PC-3 (cell line): ENCODE data around the gene HASPIN. TPM values are rescaled to one million over a fixed set of nuclear protein-coding genes. Genes with fewer than 3 reads are reported as not detected.

Experiments used
- ATAC-seq: fragments of 200-7000 bp; cut with Tn5 transposase; 2 replicates; pipeline ENCODE4 v1.9.1; 2020; ENCODE audit warnings: mild to moderate bottlenecking, moderate library complexity
- BruUV-seq: library from RNA; stranded (reverse); fragments of 400-500 nt; replicated peaks from 2 replicates; lab custom pipeline; 2021; lab: Mats Ljungman, UMichigan
- CTCF ChIA-PET: fragments of 300-600 bp; sonication (Branson Sonifier 250); formaldehyde crosslinking; loops from one replicate; lab custom pipeline; 2022; ENCODE audit warnings: antibody characterized with exemption; lab: Charles Lee
- POLR2A ChIA-PET: fragments of 300-600 bp; sonication (Branson Sonifier 250); formaldehyde crosslinking; loops from one replicate; lab custom pipeline; 2022; ENCODE audit warnings: antibody characterized with exemption; ENCODE audit not compliant: unreplicated experiment; lab: Charles Lee
- DNase-seq: peaks from one replicate; pipeline ENCODE4 v3.0.0-alpha.2; 2015
- H2AFZ ChIP-seq: fragments of 300-600 bp; sonication (generic); 2 replicates; pipeline ENCODE4 v1.6.0; 2016; ENCODE audit warnings: antibody characterized with exemption, low read length
- H3F3A ChIP-seq: fragments of 300-600 bp; sonication (generic); one replicate; pipeline ENCODE4 v1.6.0; 2017; ENCODE audit warnings: antibody characterized with exemption, low read length, control low read depth, mild to moderate bottlenecking; ENCODE audit not compliant: unreplicated experiment
- H3K27ac ChIP-seq: fragments of 300-600 bp; sonication (generic); 2 replicates; pipeline ENCODE4 v1.5.1; 2016; ENCODE audit warnings: mild to moderate bottlenecking, low read length
- H3K27me3 ChIP-seq: fragments of 300-600 bp; sonication (generic); 2 replicates; pipeline ENCODE4 v1.6.1; 2016; ENCODE audit warnings: low read length, mixed read lengths
- H3K36me3 ChIP-seq: fragments of 300-600 bp; sonication (generic); 2 replicates; pipeline ENCODE4 v1.6.1; 2016; ENCODE audit warnings: low read depth, mixed run types, low read length, mixed read lengths
- H3K4me1 ChIP-seq: fragments of 300-600 bp; sonication (generic); 2 replicates; pipeline ENCODE4 v1.5.1; 2016; ENCODE audit warnings: low read length; ENCODE audit not compliant: insufficient read depth
- H3K4me2 ChIP-seq: fragments of 300-600 bp; sonication (generic); 2 replicates; pipeline ENCODE4 v1.6.0; 2016; ENCODE audit warnings: low read length
- H3K4me3 ChIP-seq: fragments of 300-600 bp; sonication (generic); 2 replicates; pipeline ENCODE4 v1.5.1; 2016; ENCODE audit warnings: mild to moderate bottlenecking, low read length, mixed read lengths
- H3K79me2 ChIP-seq: fragments of 300-600 bp; sonication (generic); 2 replicates; pipeline ENCODE4 v1.6.1; 2017; ENCODE audit warnings: low read length, mixed read lengths
- H3K9ac ChIP-seq: fragments of 300-600 bp; sonication (generic); 2 replicates; pipeline ENCODE4 v1.6.0; 2016; ENCODE audit warnings: mild to moderate bottlenecking, low read length
- H3K9me2 ChIP-seq: fragments of 300-600 bp; sonication (generic); replicated peaks from 2 replicates; pipeline ENCODE4 v1.6.1; 2016; ENCODE audit warnings: mixed run types, low read length, mixed read lengths
- H3K9me3 ChIP-seq: fragments of 300-600 bp; sonication (generic); 2 replicates; pipeline ENCODE4 v1.6.1; 2016; ENCODE audit warnings: low read length, mixed read lengths
- H4K20me1 ChIP-seq: fragments of 300-600 bp; sonication (generic); 2 replicates; pipeline ENCODE4 v1.6.1; 2016; ENCODE audit warnings: low read length, mixed read lengths
- CTCF ChIP-seq: fragments of 300-600 bp; sonication (generic); conservative IDR thresholded peaks from 2 replicates; pipeline ENCODE4 v1.5.1; 2017; ENCODE audit warnings: antibody characterized with exemption, low read depth, mild to moderate bottlenecking, low read length
- EZH2 ChIP-seq: fragments of 300-600 bp; sonication (generic); IDR thresholded peaks from one replicate; pipeline ENCODE4 v1.6.1; 2017; ENCODE audit warnings: antibody characterized with exemption, mild to moderate bottlenecking, low read length; ENCODE audit not compliant: unreplicated experiment
- EZH2phosphoT487 ChIP-seq: fragments of 300-600 bp; sonication (generic); IDR thresholded peaks from 2 replicates; pipeline ENCODE4 v1.6.1; 2018; ENCODE audit warnings: mild to moderate bottlenecking, antibody characterized with exemption, low read length, borderline replicate concordance
- intact Hi-C: fragments of 100-400 bp; cut with micrococcal nuclease; formaldehyde crosslinking; loops from 2 replicates; pipeline ENCODE4 v1.9.0; 2023
- total RNA-seq: library from RNA; depleted of rRNA; stranded (reverse); fragments of >200 nt; gene quantifications from 2 replicates; pipeline ENCODE4 v1.2.3, GENCODE V29; 2014

HASPIN gene
- total RNA-seq, 1 experiment from 2014 or later: 10.6 TPM

- Histone ChIP-seq H3K9me3 (no peaks in the 10 kb centered on the region), H3K79me2 (no peaks in the 10 kb centered on the region), H3F3A (no peaks in the 10 kb centered on the region), H3K9me2 (no peaks in the 10 kb centered on the region), H3K27ac (no peak overlapping the region), H3K4me3 (no peak overlapping the region), H3K36me3 (no peaks in the 10 kb centered on the region; the same call in 1 of the 2 replicates), H3K9ac (no peak overlapping the region), H2AFZ (no peak overlapping the region), H4K20me1 (no peaks in the 10 kb centered on the region), H3K4me1 (no peaks in the 10 kb centered on the region), H3K4me2 (no peak overlapping the region), H3K27me3 (no peaks in the 10 kb centered on the region)
- intact Hi-C loops: loop anchor here (5.0 kb wide), 1 partner anchor 53 kb away; no protein-coding TSS in a partner anchor
- no TSS peak for BruUV-seq
- POLR2A ChIA-PET: no interaction called here
- ATAC-seq: no peak
- DNase-seq: no peak
- TF ChIP-seq CTCF (no peak), EZH2 (no peak), EZH2phosphoT487 (no peak)
- CTCF ChIA-PET: no interaction called here
Measured at GRCh38 chr17:3679531-3680126, 44.1 kb upstream of the HASPIN start.

GRCh38 chr17:3681057-3681456, 42.6 kb upstream of the HASPIN start:
- intact Hi-C loops: loop anchor here (5.0 kb wide), 1 partner anchor 51 kb away; no protein-coding TSS in a partner anchor
- CTCF ChIA-PET: no interaction called here

More at GRCh38 chr17:3681057-3681456, 42.6 kb upstream of the HASPIN start:
- no peaks in the 10 kb centered on the region; the same call in 1 of the 2 replicates for H3K36me3 ChIP-seq
- no peaks in the 10 kb centered on the region for H3K4me1 ChIP-seq
- DNase-seq (no peak), ATAC-seq (no peak)
- H3F3A ChIP-seq: no peaks in the 10 kb centered on the region
- POLR2A ChIA-PET: no interaction called here
- H3K9me2 ChIP-seq: no peaks in the 10 kb centered on the region
- no peak overlapping the region for H3K4me2 ChIP-seq
- BruUV-seq: no TSS peak
- H3K27ac ChIP-seq: no peak overlapping the region
- no peaks in the 10 kb centered on the region for H4K20me1 ChIP-seq
- no peaks in the 10 kb centered on the region for H3K79me2 ChIP-seq
- no peaks in the 10 kb centered on the region for H3K27me3 ChIP-seq
- TF ChIP-seq CTCF (no peak), EZH2 (no peak), EZH2phosphoT487 (no peak)
- H3K4me3 ChIP-seq: no peak overlapping the region
- H3K9ac ChIP-seq: no peak overlapping the region
- H2AFZ ChIP-seq: no peak overlapping the region
- H3K9me3 ChIP-seq: no peaks in the 10 kb centered on the region
